ENCODE results near the gene ALKBH5.

- no peak for TF ChIP-seq POLR2A (IDR thresholded peaks at IDR 0.05)
- TF ChIP-seq, protein P1, sequence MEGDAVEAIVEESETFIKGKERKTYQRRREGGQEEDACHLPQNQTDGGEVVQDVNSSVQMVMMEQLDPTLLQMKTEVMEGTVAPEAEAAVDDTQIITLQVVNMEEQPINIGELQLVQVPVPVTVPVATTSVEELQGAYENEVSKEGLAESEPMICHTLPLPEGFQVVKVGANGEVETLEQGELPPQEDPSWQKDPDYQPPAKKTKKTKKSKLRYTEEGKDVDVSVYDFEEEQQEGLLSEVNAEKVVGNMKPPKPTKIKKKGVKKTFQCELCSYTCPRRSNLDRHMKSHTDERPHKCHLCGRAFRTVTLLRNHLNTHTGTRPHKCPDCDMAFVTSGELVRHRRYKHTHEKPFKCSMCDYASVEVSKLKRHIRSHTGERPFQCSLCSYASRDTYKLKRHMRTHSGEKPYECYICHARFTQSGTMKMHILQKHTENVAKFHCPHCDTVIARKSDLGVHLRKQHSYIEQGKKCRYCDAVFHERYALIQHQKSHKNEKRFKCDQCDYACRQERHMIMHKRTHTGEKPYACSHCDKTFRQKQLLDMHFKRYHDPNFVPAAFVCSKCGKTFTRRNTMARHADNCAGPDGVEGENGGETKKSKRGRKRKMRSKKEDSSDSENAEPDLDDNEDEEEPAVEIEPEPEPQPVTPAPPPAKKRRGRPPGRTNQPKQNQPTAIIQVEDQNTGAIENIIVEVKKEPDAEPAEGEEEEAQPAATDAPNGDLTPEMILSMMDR (IDR thresholded peaks at IDR 0.05): no peak
Measured at GRCh38 chr17:18253187-18253884, 69.7 kb downstream of the ALKBH5 start.
